Right lobe of liver (tissue), 4 donors: ENCODE results near the gene TTC23.

Experiments
- CTCF ChIP-seq, 4 donors: fragments of 200-600 bp in 3 of 4; fragments of 450-650 bp in 1 of 4; IDR thresholded peaks; one replicate each; pipeline versions ENCODE4 v1.5.1 to v1.8.0; 2016 to 2022; ENCODE audit warnings: antibody characterized with exemption in 4 of 4, mild to moderate bottlenecking in 2 of 4
- POLR2A ChIP-seq: fragments of 450-650 bp; IDR thresholded peaks from one replicate; pipeline ENCODE4 v1.6.1; 2017; ENCODE audit warnings: antibody characterized with exemption, mild to moderate bottlenecking
- donor health status: DM: no; HTN: no; CAD: no.
- donor health status: DM: no; HTN: no; CAD: no.
- donor health status: DM: no; HTN: yes; CAD: no.

- no peak for TF ChIP-seq POLR2A
- TF ChIP-seq CTCF (IDR thresholded peaks at IDR 0.05): no peak
Observed at GRCh38 chr15:99185414-99186130, 63.8 kb downstream of the TTC23 start.
